ENCODE results near the gene CRNKL1. TPM values are rescaled to one million over a fixed set of nuclear protein-coding genes. Genes with fewer than 3 reads are reported as not detected.

CRNKL1 gene
- total RNA-seq, 1 donor from 2014 or later: 34.5 TPM

Other genes starting within 250 kb of the CRNKL1 start
- 49.1 and 57.0 TPM in 2 replicates for gene NAA20, start 35.1 kb downstream of the CRNKL1 start, total RNA-seq
- gene CFAP61, start 66 bp upstream of the CRNKL1 start, total RNA-seq: 2.0 TPM in 1 of 2 replicates, not detected in the other

Data from renal cortical epithelial cell (primary cell).